HG02763 (cell line): ENCODE measurements around the gene CERS2.
A peak's percentile ranks its signal among the peaks of the same experiment; 100 is the strongest.

Source experiments
- ATAC-seq: cut with Tn5 transposase; IDR thresholded peaks from one replicate; pipeline ENCODE4 v1.9.1; 2021; ENCODE audit warnings: mild to moderate bottlenecking, moderate library complexity; ENCODE audit not compliant: unreplicated experiment

The CERS2 gene

DNA sequence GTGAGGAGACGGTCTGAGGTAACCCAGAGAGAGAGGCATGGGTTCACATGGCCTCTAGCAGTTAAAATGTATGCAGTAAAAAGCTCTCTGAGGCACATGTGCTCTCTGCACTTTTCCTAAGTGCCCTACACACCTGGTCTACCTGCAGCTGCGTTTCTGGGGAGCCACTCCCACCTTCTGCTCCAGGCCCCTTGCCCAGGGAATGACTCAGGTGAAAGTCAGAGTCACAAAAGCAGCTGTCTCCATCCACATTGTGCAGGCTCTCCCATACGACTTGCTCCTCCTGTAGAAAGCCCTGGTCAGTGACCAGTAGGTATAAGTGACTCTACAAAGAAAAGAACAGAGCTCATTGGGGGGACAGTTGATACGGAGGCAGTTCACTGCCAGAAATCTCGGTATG is 23.3 kb upstream of the CERS2 start:
- ATAC-seq: no peak

DNA sequence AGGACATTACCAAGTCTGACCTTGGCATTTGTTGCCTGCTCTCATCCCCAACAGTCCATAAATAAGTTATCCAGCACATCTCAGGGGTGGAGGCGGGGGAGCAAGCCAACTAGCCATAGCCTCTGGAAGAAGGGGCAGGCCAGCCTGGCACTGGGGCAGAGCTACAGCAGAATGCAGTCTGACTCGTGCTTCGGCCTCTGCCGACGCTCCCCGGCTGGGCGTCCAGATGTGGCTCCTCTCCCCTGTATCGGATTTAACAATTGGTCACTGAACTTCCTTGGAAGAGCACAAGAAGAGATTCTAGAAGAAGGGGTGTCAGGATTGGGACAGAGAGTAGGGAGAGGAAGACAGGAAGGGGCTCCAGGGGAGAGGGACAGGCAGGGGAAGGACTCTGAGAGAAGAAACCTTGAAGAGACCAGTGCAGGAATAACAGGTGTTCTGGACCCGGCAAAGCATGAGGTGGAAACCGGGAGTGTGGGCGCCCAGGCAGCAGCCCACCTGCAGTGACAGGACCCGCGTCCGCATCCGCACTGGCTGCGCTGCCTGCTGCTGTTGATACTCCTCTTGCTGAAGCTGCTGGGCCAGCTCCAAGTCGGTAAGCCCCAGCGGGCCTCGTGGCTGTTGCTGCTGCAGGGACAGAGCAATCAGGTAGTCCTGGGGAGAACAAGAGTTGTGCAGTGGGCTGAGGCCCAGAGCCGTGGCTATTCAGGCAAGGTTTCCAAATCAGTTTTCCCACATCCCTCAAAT is 22.7 kb upstream of the CERS2 start:
- no peak for ATAC-seq

DNA sequence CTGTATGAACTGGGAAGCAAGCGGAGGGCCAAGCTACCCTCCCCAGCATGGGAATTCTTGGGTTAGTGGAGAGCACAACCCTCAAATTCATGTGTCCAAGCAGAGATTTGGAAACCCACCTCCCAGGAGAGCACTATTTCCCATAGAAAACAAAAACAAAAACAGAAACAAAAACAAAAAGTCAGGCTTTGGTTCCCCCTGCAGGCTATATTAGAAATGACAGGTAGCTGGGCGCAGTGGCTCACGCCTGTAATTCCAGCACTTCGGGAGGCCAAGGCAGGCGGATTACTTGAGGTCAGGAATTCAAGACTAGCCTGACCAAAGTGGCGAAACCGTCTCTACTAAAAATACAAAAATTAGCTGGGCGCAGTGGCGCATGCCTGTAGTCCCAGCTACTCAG is 21.3 kb upstream of the CERS2 start:
- no peak for ATAC-seq

DNA sequence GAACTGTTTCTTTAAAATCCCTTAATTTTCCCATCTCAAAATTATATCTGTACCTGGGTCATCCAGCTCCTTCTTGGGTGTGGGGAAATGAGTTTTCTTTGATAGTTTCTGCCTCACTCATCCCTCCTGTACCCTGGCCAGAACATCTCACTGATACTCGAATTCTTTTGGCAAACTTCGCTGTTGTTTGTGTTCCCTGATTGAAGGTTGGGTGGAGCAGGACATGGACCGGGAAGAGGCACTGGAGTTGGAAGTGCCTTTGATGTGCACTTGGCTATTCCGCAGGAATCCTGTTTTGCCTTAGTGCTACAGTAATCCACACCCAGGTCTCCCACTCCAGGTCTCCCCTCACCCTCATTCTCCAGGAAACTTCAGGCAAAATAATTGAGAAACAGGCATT is 20.8 kb upstream of the CERS2 start:
- no peak for ATAC-seq

DNA sequence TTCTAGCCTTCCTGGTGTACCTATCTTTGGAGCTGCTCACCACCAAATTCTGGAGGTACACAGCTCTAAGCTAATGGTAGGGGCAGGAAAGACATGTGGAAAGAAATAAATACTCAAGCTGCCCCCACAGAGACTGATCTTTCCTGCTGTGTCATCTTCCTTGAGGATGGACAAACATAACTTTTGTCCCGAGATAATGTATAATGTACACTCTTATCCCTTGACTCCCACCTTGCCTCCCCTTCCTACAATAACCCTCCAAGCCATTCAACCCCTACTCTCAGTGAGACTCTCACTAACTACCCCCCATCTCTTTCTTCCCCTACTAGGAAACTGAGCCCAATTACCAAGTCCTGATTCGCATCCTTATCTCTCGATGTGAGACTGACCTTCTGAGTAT is 19.6 kb upstream of the CERS2 start:
- no peak for ATAC-seq

DNA sequence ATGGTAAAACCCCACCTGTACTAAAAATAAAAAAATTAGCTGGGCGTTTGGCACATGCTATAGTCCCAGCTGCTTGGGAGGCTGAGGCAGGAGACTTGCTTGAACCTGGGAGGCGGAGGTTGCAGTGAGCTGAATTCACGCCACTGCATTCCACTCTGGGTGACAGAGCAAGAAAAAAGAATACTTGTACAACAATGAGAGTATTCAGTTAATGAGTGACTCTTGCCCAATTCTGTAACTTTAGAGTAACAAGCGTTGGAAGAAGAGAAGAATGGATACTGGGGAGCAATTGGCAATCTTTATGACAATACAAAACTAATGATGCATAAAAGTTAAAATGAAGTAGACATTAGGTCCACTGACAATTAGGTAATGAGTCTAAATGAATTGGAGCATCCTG is 18.0 kb upstream of the CERS2 start:
- no peak for ATAC-seq

DNA sequence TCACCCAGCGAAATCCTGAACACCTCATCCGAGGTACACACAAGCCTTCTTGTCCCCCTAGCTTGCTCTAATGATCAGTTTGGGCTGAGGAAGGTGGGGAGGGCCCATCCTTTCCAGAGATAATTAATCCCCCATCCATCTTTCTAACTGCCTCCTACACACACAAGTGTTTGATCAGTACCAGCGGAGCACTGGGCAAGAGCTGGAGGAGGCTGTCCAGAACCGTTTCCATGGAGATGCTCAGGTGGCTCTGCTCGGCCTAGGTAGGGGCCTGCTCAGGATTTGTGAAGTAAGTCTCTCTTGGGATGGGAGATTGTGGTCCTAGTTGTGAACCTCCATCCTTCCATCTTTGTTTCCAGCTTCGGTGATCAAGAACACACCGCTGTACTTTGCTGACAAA is 13.3 kb upstream of the CERS2 start:
- no peak for ATAC-seq

DNA sequence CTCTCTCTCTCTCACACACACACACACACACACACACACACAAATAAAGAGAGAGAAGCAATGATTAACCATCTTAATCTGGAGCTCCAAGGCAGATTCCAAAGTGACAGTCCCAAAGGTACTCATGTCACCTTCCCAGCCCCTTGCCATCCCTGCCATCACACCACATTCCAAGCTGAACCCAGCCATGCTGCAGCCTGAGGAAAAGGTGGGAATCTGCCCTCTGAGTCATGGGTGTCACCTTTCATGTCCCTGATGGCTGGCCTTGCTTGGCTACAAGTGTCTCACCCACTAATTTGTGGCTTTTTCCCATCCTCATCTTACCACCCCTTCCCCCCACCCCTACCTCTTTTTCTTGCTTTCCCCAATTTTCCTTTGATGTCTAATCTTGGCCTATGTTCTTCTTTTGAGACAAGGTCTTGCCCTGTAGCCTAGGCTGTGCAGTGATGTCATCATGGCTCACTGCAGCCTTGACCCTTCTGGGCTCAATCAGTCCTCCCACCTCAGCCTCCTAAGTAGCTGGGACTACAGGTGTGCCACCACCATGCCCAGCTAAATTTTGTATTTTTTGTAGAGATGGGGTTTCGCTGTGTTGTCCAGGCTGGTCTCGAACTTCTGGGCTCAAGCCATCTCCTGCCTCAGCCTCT is 10.7 kb upstream of the CERS2 start:
- no peak for ATAC-seq

DNA sequence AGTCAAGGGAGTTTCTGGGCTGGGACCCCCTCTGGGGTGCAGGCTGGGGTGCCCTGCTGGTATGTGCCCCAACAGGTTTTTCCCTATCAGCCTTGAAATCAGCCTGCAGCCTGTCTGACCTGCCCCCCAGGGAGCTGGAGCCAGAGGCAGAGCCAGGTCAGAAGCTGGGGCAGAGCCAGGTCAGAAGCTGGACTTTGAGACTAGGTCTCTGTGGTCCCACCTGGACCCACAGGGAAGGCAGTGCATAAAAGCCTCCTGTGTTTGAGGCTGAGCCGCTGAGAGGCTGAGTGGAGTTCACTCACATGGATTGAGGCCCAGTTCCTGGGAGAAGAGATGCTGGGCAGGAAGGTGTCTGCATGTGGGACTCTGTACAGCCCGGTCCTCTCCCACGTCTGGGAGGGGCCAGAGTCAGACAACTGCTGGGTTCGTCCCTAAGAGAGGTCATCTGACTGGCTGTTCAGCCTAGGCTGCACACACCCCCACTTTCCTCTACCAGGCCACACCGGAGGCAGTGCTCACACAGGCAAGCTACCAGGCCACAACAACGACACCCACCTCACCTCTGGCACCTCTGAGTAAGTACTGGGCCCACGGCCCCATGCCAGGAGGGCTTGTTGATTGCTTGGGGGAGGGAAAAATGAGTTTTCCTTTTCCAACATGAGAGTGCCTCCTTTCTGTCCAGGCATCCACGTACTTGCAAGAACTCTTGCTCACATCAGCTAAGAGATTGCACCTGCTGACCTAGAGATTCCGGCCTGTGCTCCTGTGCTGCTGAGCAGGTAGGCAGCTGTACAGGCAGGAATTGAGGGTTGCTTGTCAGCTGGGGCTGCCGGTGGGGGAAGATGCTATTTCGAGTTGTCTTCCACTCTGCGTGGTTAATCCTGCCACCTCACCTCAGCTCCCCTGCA is 7.4 kb upstream of the CERS2 start, which contains the start of gene ANXA9:
ANXA9 (plus strand) TSS at position 488 of the 908 bp plus-strand sequence. CDS start 814 bp downstream, outside the sequence.
- ATAC-seq: no peak

DNA sequence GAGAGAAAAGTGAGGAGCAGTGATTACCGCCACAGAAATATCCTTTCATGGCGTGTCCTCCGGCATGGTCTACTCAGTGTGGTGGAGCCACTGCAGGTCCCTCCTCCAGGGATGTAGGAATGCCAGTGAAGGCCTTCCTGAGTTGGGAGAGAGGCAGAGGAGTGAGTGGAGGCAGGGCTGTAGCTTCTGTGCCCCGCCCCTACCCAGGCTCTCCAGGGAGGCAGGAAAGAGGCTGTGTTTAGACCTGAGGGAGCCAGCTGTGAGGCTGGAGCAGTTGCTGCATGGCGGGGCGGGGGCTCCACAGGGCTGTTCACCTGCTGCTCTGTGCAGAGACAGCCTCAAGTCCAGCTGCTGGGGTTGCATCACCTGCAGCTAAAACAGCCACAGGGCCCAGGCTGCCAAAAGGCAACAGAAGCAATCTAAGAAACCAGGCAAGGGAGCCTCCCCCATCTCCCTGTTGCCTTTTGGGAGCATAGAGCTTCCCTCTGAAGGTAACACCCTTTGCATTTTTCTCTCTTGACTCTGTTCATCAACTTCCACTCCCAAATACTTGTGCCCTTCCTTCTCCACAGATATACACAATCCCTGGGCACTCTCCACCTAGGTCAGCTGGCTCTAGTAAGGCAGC is 6.7 kb upstream of the CERS2 start:
- ATAC-seq: no peak

DNA sequence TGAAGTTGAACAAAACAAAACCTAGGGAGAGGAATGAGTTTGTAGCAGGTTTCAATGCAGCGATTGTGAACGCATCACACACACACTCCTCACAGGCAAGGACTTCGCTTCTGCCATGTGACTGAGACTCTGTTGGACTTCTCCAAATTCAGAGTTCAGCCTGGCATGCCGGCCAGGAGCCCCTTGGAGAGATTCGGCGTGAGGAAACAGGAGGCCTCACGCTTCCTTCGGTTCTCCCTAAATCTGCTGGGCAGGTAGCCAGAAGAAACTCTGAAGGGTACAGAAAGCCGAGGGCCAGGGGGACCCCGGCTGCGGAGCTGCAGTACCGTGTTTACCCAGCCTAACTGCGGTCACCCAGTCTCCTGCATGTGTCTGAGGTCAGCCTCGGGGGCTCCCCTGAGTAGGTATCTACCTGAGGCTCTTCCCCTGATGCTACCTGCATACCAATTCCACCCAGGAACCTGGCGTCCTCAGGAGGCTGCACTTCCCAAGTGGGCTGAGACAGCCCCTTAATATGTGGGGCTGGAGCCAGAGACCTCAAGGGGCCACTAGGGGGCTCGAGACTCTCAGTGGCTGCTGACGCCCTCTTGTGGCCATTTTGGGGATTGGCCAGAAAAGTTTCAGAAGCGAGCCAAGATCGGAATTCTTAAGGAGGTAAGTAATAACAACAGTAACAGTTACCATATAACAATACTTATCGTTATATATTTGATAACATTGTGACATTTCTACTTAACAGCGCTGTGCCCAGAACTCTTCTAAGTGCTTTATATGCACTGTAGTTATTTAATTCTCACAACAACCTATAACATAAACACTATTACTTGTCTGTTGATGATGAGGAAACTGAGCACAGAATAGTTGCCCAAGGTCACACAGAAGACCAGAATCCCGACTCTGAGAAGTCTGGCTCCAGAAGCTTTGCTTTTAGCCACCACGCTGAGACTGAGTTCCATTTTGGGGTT is 4.7 kb upstream of the CERS2 start:
- no peak for ATAC-seq

DNA sequence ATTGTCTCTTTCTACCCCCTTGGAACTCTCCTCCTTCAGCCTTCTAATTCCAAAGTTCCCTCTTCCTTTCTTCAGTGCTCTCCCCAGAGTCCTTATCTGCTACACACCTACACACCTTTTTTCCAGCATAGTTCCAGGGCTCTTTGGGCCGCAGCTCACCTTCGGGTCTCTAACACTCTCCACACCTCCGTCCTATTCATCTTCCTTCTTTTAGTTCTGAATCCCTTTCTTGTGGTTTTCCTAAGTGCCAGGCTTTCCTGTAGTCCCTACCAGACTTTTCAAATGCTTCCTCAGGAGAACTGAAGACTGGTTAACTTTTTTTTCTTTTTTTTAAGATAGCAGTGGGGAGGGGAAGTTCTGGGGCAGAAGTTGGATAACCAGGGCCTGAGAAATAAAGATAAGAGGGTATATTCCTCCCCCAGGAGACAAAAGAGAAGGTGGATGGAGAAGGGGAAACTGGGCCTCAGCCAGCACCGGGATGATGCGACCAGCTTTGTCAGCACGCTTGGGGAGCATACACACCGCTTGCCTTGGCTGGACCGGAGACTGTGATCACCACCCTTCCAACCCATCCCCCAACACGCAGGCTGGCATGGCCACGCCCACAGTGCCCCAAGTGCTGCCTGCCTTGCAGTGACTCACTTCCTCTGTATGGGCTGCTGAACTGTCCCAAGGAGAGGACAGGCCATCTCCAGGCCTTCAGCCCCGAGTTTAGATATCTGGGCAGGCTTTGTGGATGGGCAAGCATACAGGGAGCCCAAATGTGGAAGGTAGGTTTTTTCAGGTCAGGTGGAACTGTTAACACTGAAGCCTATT is 2.5 kb upstream of the CERS2 start:
- no peak for ATAC-seq

DNA sequence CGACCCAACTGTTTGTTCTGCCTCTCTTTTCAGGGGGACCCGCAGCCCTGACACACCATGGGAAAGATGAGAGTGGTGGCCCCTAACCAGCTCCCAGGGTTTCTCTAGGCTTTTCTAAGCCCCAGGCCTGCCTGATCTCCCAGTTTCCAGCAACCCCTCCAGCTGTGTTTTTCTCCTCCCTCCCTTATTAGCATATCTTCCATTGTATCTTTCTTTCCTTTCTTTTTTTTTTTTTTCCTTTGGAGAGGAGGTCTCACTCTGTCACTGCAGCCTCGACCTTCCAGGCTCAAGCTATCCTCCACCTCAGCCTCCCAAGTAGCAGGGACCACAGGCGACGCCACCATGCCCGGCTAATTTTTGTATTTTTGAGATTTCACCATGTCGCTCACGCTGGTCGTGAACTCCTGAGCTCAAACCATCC is 1.8 kb upstream of the CERS2 start:
- no peak for ATAC-seq

DNA sequence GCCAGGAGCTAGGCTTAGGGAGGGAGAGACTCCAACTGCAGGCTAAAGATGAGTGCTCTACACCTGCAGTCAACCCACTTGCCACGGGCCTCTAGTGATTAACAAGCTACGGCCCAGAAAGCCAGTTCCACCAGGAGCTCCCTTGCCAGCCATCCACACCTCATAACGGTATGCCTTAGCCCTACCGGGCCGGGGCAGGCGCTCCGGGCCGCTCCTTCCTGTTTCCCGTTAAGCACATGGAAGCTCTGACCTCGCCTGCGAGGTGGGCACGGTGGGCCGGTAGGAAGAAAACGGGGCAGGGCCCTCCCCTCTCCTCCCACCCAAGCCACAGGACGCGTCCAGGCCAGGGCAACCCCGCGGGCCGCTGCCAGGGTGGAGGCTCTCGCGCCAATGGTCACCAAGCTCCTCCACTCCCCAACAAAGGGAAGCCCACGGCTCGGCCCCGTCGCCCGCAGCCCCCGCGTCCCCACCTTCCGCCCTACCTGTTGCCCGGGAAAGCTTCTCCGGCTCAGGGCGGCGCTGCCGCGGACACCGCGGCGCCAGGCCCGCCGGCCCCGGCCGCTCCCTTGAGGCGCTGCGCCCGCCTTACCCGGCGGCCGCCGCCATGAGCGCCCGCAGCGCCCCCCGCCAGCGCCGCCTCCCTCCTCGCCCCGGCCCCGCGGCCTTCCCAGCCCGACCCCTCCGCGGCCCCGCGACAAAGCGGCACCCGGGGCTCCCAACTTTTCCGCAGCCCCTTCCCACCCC is 627 bp downstream of the CERS2 start:
- peak; percentile 34 for ATAC-seq

DNA sequence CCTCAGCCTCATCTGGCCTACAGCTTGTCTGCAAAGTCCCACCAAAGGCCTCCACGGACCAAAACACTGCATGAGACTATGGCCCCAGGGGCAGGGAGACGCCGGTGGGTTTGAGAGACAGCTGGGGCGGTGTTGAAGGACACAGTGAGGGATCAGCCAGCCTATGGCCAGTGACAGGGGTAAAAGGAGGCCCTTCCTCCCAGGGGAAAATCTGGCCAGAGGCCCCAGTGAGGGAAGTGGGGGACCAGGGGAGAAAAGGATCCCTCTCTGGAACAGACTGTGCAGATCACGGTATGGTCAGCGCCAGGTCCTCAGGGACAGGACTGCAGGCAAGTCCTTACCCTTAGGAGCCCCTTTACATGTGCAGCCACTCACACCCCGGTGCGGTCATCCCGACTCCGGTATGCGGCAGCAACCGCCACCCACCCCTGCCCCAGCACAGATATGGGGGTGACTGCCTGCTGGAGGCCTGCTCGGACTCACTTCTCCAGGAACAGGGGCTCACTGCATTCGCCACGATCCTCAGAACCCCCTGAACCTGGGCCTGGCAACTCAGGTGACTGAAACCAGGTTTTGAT is 1.3 kb downstream of the CERS2 start:
- no peak for ATAC-seq

DNA sequence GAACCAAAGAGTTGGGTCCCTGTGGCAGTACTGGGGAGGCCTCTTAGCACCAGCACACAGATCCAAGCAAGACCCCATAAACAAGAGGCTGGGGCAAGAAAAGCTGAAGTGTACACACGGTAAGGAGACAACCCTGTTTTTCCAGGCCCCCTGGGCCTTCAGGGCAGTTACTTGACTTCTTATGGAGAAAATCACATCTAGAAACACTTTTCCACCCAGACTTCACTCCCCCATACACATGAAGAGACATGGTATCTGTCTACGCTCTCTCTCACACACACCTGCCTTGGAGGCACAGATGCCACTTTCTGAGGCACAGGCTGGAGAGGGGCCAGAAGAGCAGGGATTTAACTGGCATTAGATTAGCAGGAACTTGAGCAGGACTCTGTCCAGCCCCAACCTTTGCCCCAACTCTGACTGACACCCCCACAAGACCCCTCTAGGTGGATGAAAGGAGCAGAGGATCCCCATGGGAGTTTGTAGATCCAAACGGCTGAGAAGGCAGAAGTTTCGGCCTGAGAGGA is 2.2 kb downstream of the CERS2 start:
- ATAC-seq: no peak

DNA sequence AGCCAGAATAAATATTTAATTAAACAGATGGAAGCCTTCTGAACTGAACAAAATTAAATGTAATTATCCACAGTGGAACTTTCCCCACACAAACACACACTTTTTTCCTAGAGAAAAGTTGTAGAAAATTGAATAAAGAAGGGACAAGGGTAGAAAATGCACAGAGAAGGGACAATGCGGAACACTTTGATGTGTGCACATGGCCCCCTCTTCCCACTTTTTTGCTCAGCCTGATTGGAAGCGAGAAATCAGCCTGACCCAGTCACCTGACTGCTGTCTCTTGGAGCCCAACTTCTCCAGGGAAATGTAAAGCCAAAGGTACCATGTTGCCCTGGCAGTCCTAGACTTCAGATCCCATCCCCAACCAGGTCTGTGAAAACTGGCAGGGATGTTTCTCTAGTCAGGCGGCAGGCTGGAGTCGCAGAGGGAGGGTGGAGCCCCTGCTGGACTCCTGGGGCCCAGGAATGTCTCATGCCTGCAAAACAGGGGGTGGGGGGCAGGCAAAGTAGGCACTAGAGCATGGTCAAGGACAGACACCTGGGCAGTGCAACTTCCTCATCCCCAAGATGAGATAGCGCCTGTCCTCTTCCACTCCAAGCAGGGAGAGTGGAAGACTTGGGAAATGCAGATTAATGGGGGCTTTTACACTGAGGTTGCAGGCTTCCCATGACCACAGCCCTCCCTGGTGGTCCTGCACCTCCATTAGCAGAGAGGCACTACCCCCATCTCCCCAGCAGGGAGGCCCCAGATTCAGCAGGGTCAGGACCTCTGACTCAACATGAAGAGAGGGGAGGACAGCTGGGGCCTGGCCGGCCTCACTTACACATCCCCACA is 2.8 kb downstream of the CERS2 start:
- ATAC-seq: no peak
